GM12873 (cell line): ENCODE results near the gene LRP5.

ENCODE experiments used
- CTCF ChIP-seq: IDR thresholded peaks from 2 replicates; pipeline ENCODE4 v1.5.1; 2012; ENCODE audit warnings: low read depth, mild to moderate bottlenecking, moderate library complexity, low read length, control low read depth; ENCODE audit not compliant: insufficient read depth; ENCODE audit errors: missing control alignments

The LRP5 gene

GRCh38 chr11:68408512-68408911, 96.1 kb downstream of the LRP5 start:
- no peak for TF ChIP-seq CTCF

GRCh38 chr11:68409748-68410344, 97.5 kb downstream of the LRP5 start:
- TF ChIP-seq CTCF, result no peak

GRCh38 chr11:68411501-68411991, 99.2 kb downstream of the LRP5 start:
- TF ChIP-seq CTCF, result no peak

- TF ChIP-seq CTCF, result no peak
These were observed 100.4 kb downstream of the LRP5 start for GRCh38 chr11:68412593-68413475.

GRCh38 chr11:68413591-68413999, 101.2 kb downstream of the LRP5 start:
- TF ChIP-seq CTCF, result no peak

GRCh38 chr11:68414496-68415221, 102.3 kb downstream of the LRP5 start:
- no peak for TF ChIP-seq CTCF
